HG03280 (cell line): ENCODE data around the gene KRT20.
"Not testable (repeated sequence)": the region's sequence is repeated elsewhere in the genome, so short reads cannot be mapped to it uniquely, and the experiment has no call there.

ENCODE experiments used
- ATAC-seq: cut with Tn5 transposase; IDR thresholded peaks from one replicate; pipeline ENCODE4 v1.9.1; 2021; ENCODE audit warnings: mild to moderate bottlenecking, moderate library complexity; ENCODE audit not compliant: unreplicated experiment

The KRT20 gene

GRCh38 chr17:40884708-40885512 lies at the start of gene KRT20:
Gene KRT20, minus strand, starts transcription at chr17:40885242. Its CDS starts 57 bp downstream, at chr17:40885185.
- ATAC-seq, result no peak

GRCh38 chr17:40932608-40933007 lies 47.6 kb upstream of the KRT20 start:
- no peak for ATAC-seq

GRCh38 chr17:40931311-40931710 lies 46.3 kb upstream of the KRT20 start:
- ATAC-seq, result no peak

GRCh38 chr17:40926341-40926740 lies 41.3 kb upstream of the KRT20 start:
- no peak for ATAC-seq

GRCh38 chr17:40922239-40922638 lies 37.2 kb upstream of the KRT20 start:
- no peak for ATAC-seq

- no peak for ATAC-seq
Observed at GRCh38 chr17:40921026-40921425, 36.0 kb upstream of the KRT20 start.

GRCh38 chr17:40917116-40917515 lies 32.1 kb upstream of the KRT20 start:
- ATAC-seq, result not testable (repeated sequence)

- ATAC-seq, result no peak
Observed at GRCh38 chr17:40916366-40916765, 31.3 kb upstream of the KRT20 start.

- ATAC-seq, result peak; percentile 45
Observed at GRCh38 chr17:40915721-40916256, 30.7 kb upstream of the KRT20 start.

GRCh38 chr17:40915199-40915661 lies 30.2 kb upstream of the KRT20 start:
- no peak for ATAC-seq

GRCh38 chr17:40914075-40914855 lies 29.2 kb upstream of the KRT20 start:
- no peak for ATAC-seq

GRCh38 chr17:40912486-40913210 lies 27.6 kb upstream of the KRT20 start:
- ATAC-seq, result no peak

GRCh38 chr17:40910441-40910841 lies 25.4 kb upstream of the KRT20 start:
- ATAC-seq, result no peak

GRCh38 chr17:40909755-40910154 lies 24.7 kb upstream of the KRT20 start:
- ATAC-seq, result no peak

GRCh38 chr17:40909351-40909750 lies 24.3 kb upstream of the KRT20 start:
- ATAC-seq, result no peak

- no peak for ATAC-seq
Observed at GRCh38 chr17:40906613-40907012, 21.6 kb upstream of the KRT20 start.

GRCh38 chr17:40905370-40905769 lies 20.3 kb upstream of the KRT20 start:
- no peak for ATAC-seq

GRCh38 chr17:40903129-40903847 lies 18.2 kb upstream of the KRT20 start:
- ATAC-seq, result no peak

- no peak for ATAC-seq
Observed at GRCh38 chr17:40902498-40902897, 17.5 kb upstream of the KRT20 start.

GRCh38 chr17:40901981-40902474 lies 17.0 kb upstream of the KRT20 start:
- no peak for ATAC-seq
